SK-N-SH treated with all-trans-retinoic acid at 6 μM for 48 hours (cell line): Measurements from ENCODE around the gene IL4R.

Source experiments
- BACH2 ChIP-seq: fragments of 250-450 bp; sonication (Bioruptor Pico); IDR thresholded peaks from 2 replicates; pipeline ENCODE4 v1.9.0; 2021; ENCODE audit warnings: mild to moderate bottlenecking, borderline replicate concordance
- ESRRG ChIP-seq: fragments of 250-450 bp; sonication (Bioruptor Pico); IDR thresholded peaks from 2 replicates; pipeline ENCODE4 v1.6.1; 2021; ENCODE audit warnings: mild to moderate bottlenecking
- PATZ1 ChIP-seq: fragments of 250-450 bp; sonication (Bioruptor Pico); IDR thresholded peaks from 2 replicates; pipeline ENCODE4 v1.8.0; 2020; ENCODE audit warnings: mild to moderate bottlenecking, moderate library complexity, borderline replicate concordance
- POU6F1 ChIP-seq: fragments of 250-450 bp; sonication (Bioruptor Pico); IDR thresholded peaks from 2 replicates; pipeline ENCODE4 v1.8.0; 2021; ENCODE audit warnings: low read depth, mild to moderate bottlenecking, moderate library complexity, borderline replicate concordance
- ZFP30 ChIP-seq: fragments of 450-650 bp; formaldehyde crosslinking; IDR thresholded peaks from 2 replicates; pipeline ENCODE4 v1.5.0; 2022; ENCODE audit warnings: mild to moderate bottlenecking, moderate library complexity

- TF ChIP-seq POU6F1: no peak
- TF ChIP-seq PATZ1: no peak
- TF ChIP-seq ZFP30 (CRISPR knock-in tag): no peak
- TF ChIP-seq ESRRG (CRISPR knock-in tag): no peak
- TF ChIP-seq BACH2 (CRISPR knock-in tag): no peak
Observed at GRCh38 chr16:27359051-27359450, 45.3 kb downstream of the IL4R start.
